ENCODE data around the gene RUFY1.
"Not testable (repeated sequence)": the region's sequence is repeated elsewhere in the genome, so short reads cannot be mapped to it uniquely, and the experiment has no call there.

The RUFY1 gene

GRCh38 chr5:179550511-179551342 lies at the start of gene RUFY1:
Gene RUFY1 (plus strand): TSS chr5:179550554. CDS start chr5:179550570, 16 bp downstream.
- DNase-seq, result peak; percentile 82

- not testable (repeated sequence) for DNase-seq
Measured at GRCh38 chr5:179501997-179502396, 48.4 kb upstream of the RUFY1 start.

- not testable (repeated sequence) for DNase-seq
Measured at GRCh38 chr5:179502420-179502819, 47.9 kb upstream of the RUFY1 start.

GRCh38 chr5:179504191-179504590 lies 46.2 kb upstream of the RUFY1 start:
- no peak for DNase-seq

- DNase-seq, result no peak
Measured at GRCh38 chr5:179504600-179505396, 45.6 kb upstream of the RUFY1 start.

- no peak for DNase-seq
Measured at GRCh38 chr5:179505636-179506261, 44.6 kb upstream of the RUFY1 start.

- DNase-seq, result no peak
Measured at GRCh38 chr5:179509239-179509638, 41.1 kb upstream of the RUFY1 start.

- DNase-seq, result no peak
Measured at GRCh38 chr5:179509845-179510244, 40.5 kb upstream of the RUFY1 start.

GRCh38 chr5:179512452-179513000 lies 37.8 kb upstream of the RUFY1 start:
- DNase-seq, result no peak

GRCh38 chr5:179515501-179515900 lies 34.9 kb upstream of the RUFY1 start:
- DNase-seq, result not testable (repeated sequence)

- no peak for DNase-seq
Measured at GRCh38 chr5:179516221-179516620, 34.1 kb upstream of the RUFY1 start.

GRCh38 chr5:179517746-179518145 lies 32.6 kb upstream of the RUFY1 start:
- not testable (repeated sequence) for DNase-seq

- DNase-seq, result not testable (repeated sequence)
Measured at GRCh38 chr5:179518369-179518768, 32.0 kb upstream of the RUFY1 start.

- not testable (repeated sequence) for DNase-seq
Measured at GRCh38 chr5:179519416-179520070, 30.8 kb upstream of the RUFY1 start.

- not testable (repeated sequence) for DNase-seq
Measured at GRCh38 chr5:179522107-179522506, 28.2 kb upstream of the RUFY1 start.

GRCh38 chr5:179526978-179527377 lies 23.4 kb upstream of the RUFY1 start:
- DNase-seq, result no peak

- DNase-seq, result peak; percentile 42
Measured at GRCh38 chr5:179530069-179530998, 20.0 kb upstream of the RUFY1 start.

- DNase-seq, result no peak
Measured at GRCh38 chr5:179533024-179533423, 17.3 kb upstream of the RUFY1 start.

GRCh38 chr5:179533907-179534306 lies 16.4 kb upstream of the RUFY1 start:
- DNase-seq, result no peak

- DNase-seq, result no peak
Measured at GRCh38 chr5:179534431-179534830, 15.9 kb upstream of the RUFY1 start.

GRCh38 chr5:179536676-179537075 lies 13.7 kb upstream of the RUFY1 start:
- DNase-seq, result no peak
